Omental fat pad (tissue), 4 donors: ENCODE measurements around the gene WDR26. TPM values are rescaled to one million over a fixed set of nuclear protein-coding genes. Genes with fewer than 3 reads are reported as not detected.
A peak's percentile ranks its signal among the peaks of the same experiment; 100 is the strongest.

ENCODE experiments used
- ATAC-seq: fragments of 150-250 bp; one replicate; pipeline ENCODE4 v1.9.1; 2016; ENCODE audit warnings: mild to moderate bottlenecking, moderate library complexity; ENCODE audit not compliant: low FRiP score
- DNase-seq: peaks from one replicate; pipeline ENCODE4 v3.0.0-alpha.2; 2019; ENCODE audit warnings: low spot score
- CTCF ChIP-seq, 3 donors: fragments of 450-650 bp; IDR thresholded peaks; one replicate each; pipeline ENCODE4 v1.5.1; 2016 to 2017; ENCODE audit warnings: antibody characterized with exemption in 3 of 3, mild to moderate bottlenecking in 3 of 3, moderate library complexity in 2 of 3
- total RNA-seq, 4 donors: library from RNA; depleted of rRNA; stranded (reverse); fragments of >200 nt; gene quantifications; one replicate each; pipeline ENCODE4 v1.1.0, GENCODE V29; 2016

Gene WDR26
- total RNA-seq, 4 donors from 2014 or later, result 79.9 to 101 (median 93.8) TPM

GRCh38 chr1:224450159-224450558, 15.6 kb upstream of the WDR26 start:
- no peak for ATAC-seq
- DNase-seq, result no peak
- TF ChIP-seq CTCF (IDR thresholded peaks at IDR 0.05), result no peak

- ATAC-seq (no peak), DNase-seq (no peak)
- no peak for TF ChIP-seq CTCF (IDR thresholded peaks at IDR 0.05)
These were observed 13.9 kb upstream of the WDR26 start for GRCh38 chr1:224448453-224449017.

DNA sequence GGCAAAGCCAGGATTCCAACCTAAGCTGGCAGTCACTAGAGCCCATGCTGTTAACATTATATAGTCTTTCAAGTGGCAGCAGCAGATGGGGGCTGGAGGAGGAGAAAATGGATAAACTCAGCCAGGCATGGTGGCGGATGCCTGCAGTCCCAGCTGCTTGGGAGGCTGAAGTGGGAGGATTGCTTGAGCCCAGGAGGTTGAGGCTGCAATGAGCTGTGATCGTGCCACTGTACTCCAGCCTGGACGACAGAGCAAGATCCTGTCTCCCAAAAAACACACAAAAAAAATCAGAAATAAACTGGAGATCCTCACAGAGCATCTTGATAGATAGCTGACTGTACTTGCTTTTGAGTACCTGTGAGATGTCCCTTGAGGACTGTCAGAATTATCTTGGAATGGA, 13.4 kb upstream of the WDR26 start:
- TF ChIP-seq CTCF (IDR thresholded peaks at IDR 0.05), result no peak
- no peak for ATAC-seq
- DNase-seq, result no peak

DNA sequence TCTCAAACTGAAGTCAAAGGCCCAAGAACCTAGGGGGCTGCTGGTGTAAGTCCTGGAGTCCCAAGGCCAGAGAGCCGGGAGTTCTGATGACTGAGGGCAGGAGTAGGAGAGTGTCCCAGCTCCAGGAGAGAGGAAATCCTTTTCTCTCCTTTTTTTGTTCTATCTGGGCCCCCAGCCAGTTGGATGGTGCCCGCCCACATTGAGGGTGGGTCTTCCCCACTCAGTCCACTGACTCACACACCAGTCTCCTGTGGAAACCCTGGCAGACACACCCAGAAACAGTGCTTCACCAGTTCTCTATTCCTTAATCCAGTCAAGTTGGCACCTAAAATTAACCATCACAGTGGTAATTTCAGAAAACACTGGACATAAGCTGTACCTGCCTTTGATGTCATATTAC, 12.7 kb upstream of the WDR26 start:
- DNase-seq, result peak; percentile 31
- ATAC-seq, result peak; percentile 99
- TF ChIP-seq CTCF (IDR thresholded peaks at IDR 0.05), result no peak

DNA sequence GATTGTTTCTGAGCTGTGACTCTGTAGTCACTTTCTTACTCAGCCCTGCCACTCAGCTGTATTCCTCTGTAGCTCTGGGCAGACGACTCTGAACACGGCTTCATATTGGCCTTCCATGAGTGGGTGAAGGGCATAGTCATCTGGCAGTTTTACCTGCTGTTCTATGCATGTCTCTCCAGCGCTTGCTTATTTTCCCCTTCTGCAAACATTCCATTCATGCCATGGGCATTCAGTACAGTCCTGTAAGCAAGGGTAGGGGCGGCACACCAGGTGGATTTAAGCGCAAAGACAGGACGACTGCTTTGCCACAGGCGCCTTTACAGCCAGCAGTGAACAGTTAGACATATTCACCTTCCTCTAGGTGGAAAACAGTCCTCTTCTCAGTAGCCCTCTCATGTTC, 4.4 kb upstream of the WDR26 start:
- DNase-seq (no peak), ATAC-seq (no peak)
- no peak for TF ChIP-seq CTCF (IDR thresholded peaks at IDR 0.05)

DNA sequence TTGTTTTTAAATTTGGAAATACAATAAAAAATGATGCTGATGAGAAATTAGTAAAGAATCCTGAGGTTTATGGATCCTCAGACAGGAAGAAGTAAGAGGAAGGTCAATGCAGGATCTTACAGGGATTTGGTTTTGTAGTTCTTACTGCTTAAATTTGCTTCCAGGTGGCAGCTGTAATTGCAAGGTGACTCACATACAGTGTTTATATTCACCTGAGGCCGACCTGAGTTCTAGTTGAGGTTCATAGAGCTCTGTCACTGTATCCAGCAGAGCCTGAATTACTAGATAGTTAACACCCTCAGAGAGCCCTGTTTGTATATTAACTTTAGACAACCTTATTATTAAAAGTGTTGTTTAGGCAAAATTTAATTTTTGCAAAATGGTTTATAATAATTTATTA, 1.4 kb upstream of the WDR26 start:
- ATAC-seq, result no peak

More for the DNA sequence above, 1.4 kb upstream of the WDR26 start:
- DNase-seq, result no peak
- no peak for TF ChIP-seq CTCF (IDR thresholded peaks at IDR 0.05)
